Coronary artery (tissue), 2 donors: ENCODE measurements around the gene PAK3.

Experiments
- DNase-seq: peaks from one replicate; pipeline ENCODE4 v3.0.0-alpha.2; 2017; ENCODE audit warnings: low spot score
- H3K27ac ChIP-seq, 2 donors: fragments of 200-600 bp; sonication (generic); one replicate each; pipeline ENCODE4 v1.5.1; 2016 to 2019
- H3K4me3 ChIP-seq: fragments of 200-600 bp; sonication (generic); 2 replicates; pipeline ENCODE4 v1.5.1; 2016; ENCODE audit warnings: mild to moderate bottlenecking, moderate library complexity
- CTCF ChIP-seq: fragments of 200-600 bp; sonication (generic); IDR thresholded peaks from one replicate; pipeline ENCODE4 v1.5.1; 2019; ENCODE audit warnings: antibody characterized with exemption

Gene PAK3

GRCh38 chrX:111127038-111127437, 31.0 kb downstream of the PAK3 start:
- H3K27ac ChIP-seq = no peak overlapping the region
- no peak overlapping the region for H3K4me3 ChIP-seq
- no peak for TF ChIP-seq CTCF
- DNase-seq = no peak

- no peak for TF ChIP-seq CTCF
- DNase-seq = no peak
- Histone ChIP-seq H3K4me3 (no peak overlapping the region), H3K27ac (no peak overlapping the region)
Observed at GRCh38 chrX:111129921-111130320, 33.9 kb downstream of the PAK3 start.

GRCh38 chrX:111131572-111131971, 35.6 kb downstream of the PAK3 start:
- Histone ChIP-seq H3K4me3 (no peak overlapping the region), H3K27ac (no peak overlapping the region)
- no peak for DNase-seq
- TF ChIP-seq CTCF = no peak

GRCh38 chrX:111133389-111133788, 37.4 kb downstream of the PAK3 start:
- no peak for TF ChIP-seq CTCF
- H3K4me3 ChIP-seq = no peak overlapping the region
- no peak overlapping the region for H3K27ac ChIP-seq
- DNase-seq = no peak

- Histone ChIP-seq H3K27ac (no peak overlapping the region), H3K4me3 (no peak overlapping the region)
- no peak for TF ChIP-seq CTCF
- no peak for DNase-seq
Observed at GRCh38 chrX:111145878-111146277, 49.9 kb downstream of the PAK3 start.

- Histone ChIP-seq H3K4me3 (no peak overlapping the region), H3K27ac (no peak overlapping the region)
- TF ChIP-seq CTCF = no peak
- DNase-seq = no peak
Observed at GRCh38 chrX:111151764-111152163, 55.8 kb downstream of the PAK3 start.

GRCh38 chrX:111159232-111159631, 63.2 kb downstream of the PAK3 start:
- H3K4me3 ChIP-seq = no peak overlapping the region
- H3K27ac ChIP-seq = no peak overlapping the region
- TF ChIP-seq CTCF = no peak
- DNase-seq = no peak
